Measurements from ENCODE around the gene MRPL33. TPM values are rescaled to one million over a fixed set of nuclear protein-coding genes. Genes with fewer than 3 reads are reported as not detected.
A peak's percentile ranks its signal among the peaks of the same experiment; 100 is the strongest.

MRPL33 gene
- 70.5 TPM for total RNA-seq

- ATAC-seq (peak; percentile 99), DNase-seq (ENCODE audit: low spot score) (peak; percentile 97)
- intact Hi-C loops (cut with DNase I) = no loop called here
Measured at GRCh38 chr2:27771548-27772335, at the start of gene MRPL33. Gene MRPL33, plus strand, starts transcription at chr2:27771719. Its CDS starts 59 bp downstream, at chr2:27771778.

- intact Hi-C loops (cut with DNase I) = loop anchor here (10.0 kb wide), 1 partner anchor 683 kb away; no protein-coding TSS in a partner anchor
- DNase-seq (ENCODE audit: low spot score) = no peak
- no peak for ATAC-seq
Measured at GRCh38 chr2:27721884-27722485, 49.5 kb upstream of the MRPL33 start.

GRCh38 chr2:27723372-27724144, 48.0 kb upstream of the MRPL33 start:
- peak; percentile 83 for DNase-seq (ENCODE audit: low spot score)
- intact Hi-C loops (cut with DNase I) = loop anchor here (10.0 kb wide), 1 partner anchor 681 kb away; no protein-coding TSS in a partner anchor
- ATAC-seq = peak; percentile 83

- ATAC-seq (no peak), DNase-seq (ENCODE audit: low spot score) (no peak)
- intact Hi-C loops (cut with DNase I) = loop anchor here (10.0 kb wide), 1 partner anchor 681 kb away; no protein-coding TSS in a partner anchor
Measured at GRCh38 chr2:27724191-27724590, 47.3 kb upstream of the MRPL33 start.

- DNase-seq (ENCODE audit: low spot score) (no peak), ATAC-seq (peak; percentile 69)
- intact Hi-C loops (cut with DNase I) = loop anchor here (10.0 kb wide), 1 partner anchor 680 kb away; no protein-coding TSS in a partner anchor
Measured at GRCh38 chr2:27724905-27725701, 46.4 kb upstream of the MRPL33 start.

GRCh38 chr2:27727257-27727656, 44.3 kb upstream of the MRPL33 start:
- ATAC-seq (no peak), DNase-seq (ENCODE audit: low spot score) (no peak)
- intact Hi-C loops (cut with DNase I) = loop anchor here (10.0 kb wide), 1 partner anchor 678 kb away; no protein-coding TSS in a partner anchor

- no peak for DNase-seq (ENCODE audit: low spot score)
- intact Hi-C loops (cut with DNase I) = loop anchor here (10.0 kb wide), 1 partner anchor 677 kb away; no protein-coding TSS in a partner anchor
- no peak for ATAC-seq
Measured at GRCh38 chr2:27728081-27728858, 43.2 kb upstream of the MRPL33 start.

- DNase-seq (ENCODE audit: low spot score) (no peak), ATAC-seq (no peak)
- intact Hi-C loops (cut with DNase I) = loop anchor here (10.0 kb wide), 1 partner anchor 676 kb away; no protein-coding TSS in a partner anchor
Measured at GRCh38 chr2:27729198-27729597, 42.3 kb upstream of the MRPL33 start.

- intact Hi-C loops (cut with DNase I) = loop anchor here (10.0 kb wide), 1 partner anchor 675 kb away; no protein-coding TSS in a partner anchor
- DNase-seq (ENCODE audit: low spot score) (no peak), ATAC-seq (no peak)
Measured at GRCh38 chr2:27729614-27730013, 41.9 kb upstream of the MRPL33 start.

- ATAC-seq (no peak), DNase-seq (ENCODE audit: low spot score) (no peak)
- intact Hi-C loops (cut with DNase I) = no loop called here
Measured at GRCh38 chr2:27730261-27730662, 41.3 kb upstream of the MRPL33 start.

- no peak for DNase-seq (ENCODE audit: low spot score)
- intact Hi-C loops (cut with DNase I) = no loop called here
Measured at GRCh38 chr2:27730980-27731691, 40.4 kb upstream of the MRPL33 start.

GRCh38 chr2:27734305-27734704, 37.2 kb upstream of the MRPL33 start:
- ATAC-seq (no peak), DNase-seq (ENCODE audit: low spot score) (no peak)
- intact Hi-C loops (cut with DNase I) = no loop called here

More at GRCh38 chr2:27730980-27731691, 40.4 kb upstream of the MRPL33 start:
- no peak for ATAC-seq

- DNase-seq (ENCODE audit: low spot score) (peak; percentile 90), ATAC-seq (peak; percentile 95)
- intact Hi-C loops (cut with DNase I) = no loop called here
Measured at GRCh38 chr2:27735263-27735904, 36.1 kb upstream of the MRPL33 start.

GRCh38 chr2:27736031-27736889, 35.3 kb upstream of the MRPL33 start:
- intact Hi-C loops (cut with DNase I) = no loop called here
- DNase-seq (ENCODE audit: low spot score) (no peak), ATAC-seq (peak; percentile 14)

- DNase-seq (ENCODE audit: low spot score) = no peak
- ATAC-seq = no peak
- intact Hi-C loops (cut with DNase I) = no loop called here
Measured at GRCh38 chr2:27736890-27737204, 34.7 kb upstream of the MRPL33 start.
